Hepatocyte (in vitro differentiated cells): ENCODE measurements around the gene PHF21B.

Source experiments
- EZH2 ChIP-seq: fragments of 200-600 bp; sonication (generic); IDR thresholded peaks from 2 replicates; pipeline ENCODE4 v1.6.1; 2016; ENCODE audit warnings: antibody characterized with exemption, mild to moderate bottlenecking, borderline replicate concordance
- TF ChIP-seq, protein P1 (sequence below): fragments of 200-600 bp; sonication (generic); IDR thresholded peaks from 2 replicates; pipeline ENCODE4 v1.5.1; 2016; ENCODE audit warnings: antibody characterized with exemption, mild to moderate bottlenecking; ENCODE audit not compliant: poor library complexity

- TF ChIP-seq, protein P1, sequence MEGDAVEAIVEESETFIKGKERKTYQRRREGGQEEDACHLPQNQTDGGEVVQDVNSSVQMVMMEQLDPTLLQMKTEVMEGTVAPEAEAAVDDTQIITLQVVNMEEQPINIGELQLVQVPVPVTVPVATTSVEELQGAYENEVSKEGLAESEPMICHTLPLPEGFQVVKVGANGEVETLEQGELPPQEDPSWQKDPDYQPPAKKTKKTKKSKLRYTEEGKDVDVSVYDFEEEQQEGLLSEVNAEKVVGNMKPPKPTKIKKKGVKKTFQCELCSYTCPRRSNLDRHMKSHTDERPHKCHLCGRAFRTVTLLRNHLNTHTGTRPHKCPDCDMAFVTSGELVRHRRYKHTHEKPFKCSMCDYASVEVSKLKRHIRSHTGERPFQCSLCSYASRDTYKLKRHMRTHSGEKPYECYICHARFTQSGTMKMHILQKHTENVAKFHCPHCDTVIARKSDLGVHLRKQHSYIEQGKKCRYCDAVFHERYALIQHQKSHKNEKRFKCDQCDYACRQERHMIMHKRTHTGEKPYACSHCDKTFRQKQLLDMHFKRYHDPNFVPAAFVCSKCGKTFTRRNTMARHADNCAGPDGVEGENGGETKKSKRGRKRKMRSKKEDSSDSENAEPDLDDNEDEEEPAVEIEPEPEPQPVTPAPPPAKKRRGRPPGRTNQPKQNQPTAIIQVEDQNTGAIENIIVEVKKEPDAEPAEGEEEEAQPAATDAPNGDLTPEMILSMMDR, result no peak
- TF ChIP-seq EZH2, result no peak
These were observed 149.5 kb downstream of the PHF21B start for GRCh38 chr22:44860311-44860710.
